Measurements from ENCODE around the gene C19orf44. TPM values are rescaled to one million over a fixed set of nuclear protein-coding genes. Genes with fewer than 3 reads are reported as not detected.

The C19orf44 gene
- total and polyA plus RNA-seq, 2 experiments from 2014 or later: 2.5 to 5.9 TPM

GRCh38 chr19:16519230-16519687 lies 23.1 kb downstream of the C19orf44 start:
- H3F3A ChIP-seq (replicated peaks; ENCODE audit: low read depth): peaks cover 20% of the 10 kb centered on the region
- H4K20me1 ChIP-seq (replicated peaks; ENCODE audit: insufficient read depth): peaks cover 12% of the 10 kb centered on the region
- H3K4me1 ChIP-seq (ENCODE audit: insufficient read depth): no peaks in the 10 kb centered on the region
- H3K36me3 ChIP-seq (ENCODE audit: insufficient read depth): peaks cover 34% of the 10 kb centered on the region
- no peaks in the 10 kb centered on the region for H3K79me2 ChIP-seq (replicated peaks; ENCODE audit: insufficient read depth)
- Mint-ChIP-seq H3K4me1 (no peaks in the 10 kb centered on the region), H3K27ac (no peak overlapping the region), H3K4me3 (no peak overlapping the region), H3K9me3 (no peaks in the 10 kb centered on the region; the same call in 2 of the 3 replicates), H3K36me3 (ENCODE audit: low read depth) (peaks cover 70% of the 10 kb centered on the region), H3K27me3 (ENCODE audit: insufficient read depth, low read depth, poor library complexity) (peaks cover 11% of the 10 kb centered on the region)
- ATAC-seq: no peak
- H3K27ac ChIP-seq (ENCODE audit: low read depth): no peak overlapping the region
- no peaks in the 10 kb centered on the region for H3K9me2 ChIP-seq (ENCODE audit: insufficient read depth)
- no peak for DNase-seq (ENCODE audit: low spot score)
- no peak overlapping the region for H3K4me3 ChIP-seq
- no peaks in the 10 kb centered on the region for H3K27me3 ChIP-seq (ENCODE audit: insufficient read depth)
- H2AFZ ChIP-seq: no peak overlapping the region
- no peak overlapping the region for H3K4me2 ChIP-seq
- TF ChIP-seq EZH2 (IDR thresholded peaks at IDR 0.05; ENCODE audit: low read depth, unreplicated experiment) (no peak), CREB1 (CRISPR knock-in tag; IDR thresholded peaks at IDR 0.05; ENCODE audit: low read depth) (no peak), ZNF462 (CRISPR knock-in tag; IDR thresholded peaks at IDR 0.05) (no peak), STAT1 (IDR thresholded peaks at IDR 0.05; ENCODE audit: unreplicated experiment) (no peak), NANOG (IDR thresholded peaks at IDR 0.05; ENCODE audit: borderline replicate concordance) (no peak), JUNB (IDR thresholded peaks at IDR 0.05; ENCODE audit: unreplicated experiment) (no peak), ZNF114 (CRISPR knock-in tag; IDR thresholded peaks at IDR 0.05) (no peak)
- TF ChIP-seq, protein P1, sequence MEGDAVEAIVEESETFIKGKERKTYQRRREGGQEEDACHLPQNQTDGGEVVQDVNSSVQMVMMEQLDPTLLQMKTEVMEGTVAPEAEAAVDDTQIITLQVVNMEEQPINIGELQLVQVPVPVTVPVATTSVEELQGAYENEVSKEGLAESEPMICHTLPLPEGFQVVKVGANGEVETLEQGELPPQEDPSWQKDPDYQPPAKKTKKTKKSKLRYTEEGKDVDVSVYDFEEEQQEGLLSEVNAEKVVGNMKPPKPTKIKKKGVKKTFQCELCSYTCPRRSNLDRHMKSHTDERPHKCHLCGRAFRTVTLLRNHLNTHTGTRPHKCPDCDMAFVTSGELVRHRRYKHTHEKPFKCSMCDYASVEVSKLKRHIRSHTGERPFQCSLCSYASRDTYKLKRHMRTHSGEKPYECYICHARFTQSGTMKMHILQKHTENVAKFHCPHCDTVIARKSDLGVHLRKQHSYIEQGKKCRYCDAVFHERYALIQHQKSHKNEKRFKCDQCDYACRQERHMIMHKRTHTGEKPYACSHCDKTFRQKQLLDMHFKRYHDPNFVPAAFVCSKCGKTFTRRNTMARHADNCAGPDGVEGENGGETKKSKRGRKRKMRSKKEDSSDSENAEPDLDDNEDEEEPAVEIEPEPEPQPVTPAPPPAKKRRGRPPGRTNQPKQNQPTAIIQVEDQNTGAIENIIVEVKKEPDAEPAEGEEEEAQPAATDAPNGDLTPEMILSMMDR (conservative IDR thresholded peaks at IDR 0.05; ENCODE audit: low read depth in 2 of 2): no peak
